COR-L47 (cell line): ENCODE measurements around the gene PTCHD1.

ENCODE experiments used
- DNase-seq: peaks from one replicate; lab custom pipeline; 2025; lab: John Stamatoyannopoulos, UW

Gene PTCHD1

DNA sequence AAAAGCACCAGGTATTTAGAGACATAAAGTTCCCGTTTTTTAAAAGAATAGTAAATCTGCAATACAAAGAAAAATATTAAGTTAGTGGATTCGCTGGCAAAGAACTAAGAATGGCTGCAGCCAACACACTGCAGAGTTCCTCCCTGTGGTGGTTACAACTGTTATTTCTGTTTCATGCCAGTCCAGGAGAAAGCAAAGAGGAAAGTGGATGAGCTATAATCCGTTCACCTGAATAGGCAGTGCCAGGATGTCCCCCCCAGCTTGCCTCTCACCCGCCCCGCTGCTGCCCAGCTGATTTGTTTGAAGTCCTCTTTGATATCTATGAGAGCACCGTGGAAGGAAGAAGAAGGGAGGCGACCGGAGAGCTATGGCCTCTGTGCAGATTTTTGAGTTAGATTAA, 63.9 kb downstream of the PTCHD1 start:
- no peak for DNase-seq

DNA sequence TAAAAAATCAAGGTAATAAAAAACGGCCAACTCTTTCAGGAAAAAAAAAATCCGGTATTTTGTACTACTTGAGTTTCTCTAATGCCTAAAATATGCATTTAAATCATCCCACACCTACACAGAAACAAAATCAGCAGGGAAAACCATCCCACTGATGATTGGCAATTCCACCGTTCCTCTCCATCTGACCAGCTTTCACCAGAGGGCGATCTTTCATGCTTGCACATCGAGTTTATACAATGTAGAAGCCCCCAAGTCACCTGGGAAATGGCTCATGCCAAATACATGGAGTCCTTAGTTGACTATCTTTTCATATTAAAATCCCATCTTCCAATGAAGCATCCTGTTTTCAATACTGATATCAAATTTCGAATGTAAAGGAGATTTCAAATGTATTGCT, 69.2 kb downstream of the PTCHD1 start:
- peak; percentile 4 for DNase-seq

DNA sequence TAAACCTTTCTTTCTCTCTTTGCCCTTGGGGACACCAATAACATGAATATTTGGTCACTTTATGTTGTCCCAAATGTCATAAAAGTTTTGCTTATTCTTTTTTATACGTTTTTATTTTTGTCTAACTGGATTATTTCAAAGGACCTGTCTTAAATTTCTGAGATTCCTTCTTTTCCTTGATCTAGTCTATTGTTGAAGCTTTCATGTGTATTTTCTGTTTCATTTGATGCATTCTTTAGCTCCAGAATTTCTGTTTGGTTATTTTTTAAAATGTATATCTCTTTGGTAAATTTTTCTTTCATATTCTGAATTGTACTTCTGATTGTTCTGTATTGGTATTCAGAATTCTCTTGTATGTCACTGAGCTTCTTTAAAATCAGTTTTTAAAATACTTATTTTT, 88.3 kb downstream of the PTCHD1 start:
- no peak for DNase-seq

DNA sequence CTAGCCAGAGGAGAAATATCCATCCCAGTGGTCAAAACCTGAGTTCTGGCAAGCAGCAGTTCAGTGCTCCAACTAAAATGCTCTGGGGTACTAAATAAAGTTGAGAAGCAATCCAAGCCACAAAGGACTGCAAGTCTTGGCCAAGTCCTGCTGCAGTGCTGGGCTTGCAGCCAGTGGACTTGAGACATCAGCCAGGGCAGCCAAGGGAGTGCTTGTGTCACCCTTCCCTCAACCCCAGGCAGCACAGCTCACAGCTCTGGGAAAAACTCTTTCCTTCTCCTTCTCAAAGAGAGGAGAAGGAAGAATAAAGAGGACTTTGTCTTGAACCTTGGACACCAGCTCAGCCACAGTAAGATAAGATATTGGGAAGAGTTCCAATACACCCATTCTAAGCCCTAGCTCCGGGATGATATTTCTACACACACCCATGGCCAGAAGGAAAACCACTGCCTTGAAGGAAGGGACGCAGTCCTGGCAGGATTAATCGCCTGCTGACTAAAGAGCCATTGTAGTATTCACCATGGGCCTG, 99.8 kb downstream of the PTCHD1 start:
- DNase-seq: no peak

DNA sequence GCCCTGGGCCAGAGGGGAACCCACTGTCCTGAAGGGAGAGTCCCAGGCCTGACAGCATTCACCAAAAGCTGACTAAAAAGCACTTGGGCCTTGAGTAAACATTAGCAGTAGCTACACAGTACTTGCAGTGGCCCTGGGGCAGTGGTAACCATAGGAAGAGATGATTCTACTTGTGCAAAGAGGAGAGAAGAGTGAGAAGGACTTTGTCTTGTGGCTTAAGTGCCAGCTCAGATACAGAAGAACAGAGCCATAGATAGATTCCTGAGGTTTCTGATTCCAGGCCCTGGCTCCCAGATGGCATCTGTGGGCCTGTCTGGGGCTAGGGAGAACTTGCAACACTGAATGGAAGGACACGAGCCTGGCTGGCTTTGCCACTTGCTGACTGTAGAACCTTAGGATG, 100.5 kb downstream of the PTCHD1 start:
- no peak for DNase-seq

DNA sequence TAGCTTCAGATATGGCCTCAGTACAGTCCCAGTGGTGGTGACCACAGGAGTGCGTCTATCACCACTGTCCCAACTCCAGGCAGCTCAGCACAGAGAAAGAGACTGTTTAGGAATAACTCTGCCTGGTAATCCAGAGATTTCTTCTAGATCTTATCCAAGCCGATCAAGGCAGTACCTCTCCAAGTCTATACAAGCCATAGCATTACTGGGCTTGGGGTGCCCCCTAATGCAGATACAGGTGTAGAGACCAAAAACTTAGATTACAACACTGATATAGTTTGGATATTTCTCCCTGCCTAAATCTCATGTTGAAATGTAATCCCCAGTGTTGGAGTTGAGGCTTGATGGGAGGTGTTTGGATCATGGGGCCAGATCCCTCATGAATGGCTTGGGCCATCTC, 100.9 kb downstream of the PTCHD1 start:
- no peak for DNase-seq

DNA sequence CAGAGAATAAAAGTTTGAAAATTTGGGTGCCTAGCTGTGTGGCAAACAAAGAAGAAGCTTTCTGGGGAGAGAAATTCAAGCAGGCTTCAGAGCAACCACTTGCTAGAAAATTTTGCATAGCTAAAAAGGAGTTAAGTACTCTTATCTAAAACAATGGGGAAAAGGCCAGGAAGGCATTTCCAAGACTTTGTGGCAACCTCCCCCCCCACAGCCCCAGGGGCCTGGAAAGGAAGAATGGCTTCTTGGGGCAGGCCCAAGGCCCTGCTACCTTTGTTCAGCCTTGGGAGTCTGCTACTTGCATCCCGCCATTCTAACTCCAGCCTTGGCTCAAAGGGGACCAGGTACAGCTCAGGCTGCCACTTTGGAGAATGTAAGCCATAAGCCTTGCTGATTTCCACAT, 102.2 kb downstream of the PTCHD1 start:
- no peak for DNase-seq

DNA sequence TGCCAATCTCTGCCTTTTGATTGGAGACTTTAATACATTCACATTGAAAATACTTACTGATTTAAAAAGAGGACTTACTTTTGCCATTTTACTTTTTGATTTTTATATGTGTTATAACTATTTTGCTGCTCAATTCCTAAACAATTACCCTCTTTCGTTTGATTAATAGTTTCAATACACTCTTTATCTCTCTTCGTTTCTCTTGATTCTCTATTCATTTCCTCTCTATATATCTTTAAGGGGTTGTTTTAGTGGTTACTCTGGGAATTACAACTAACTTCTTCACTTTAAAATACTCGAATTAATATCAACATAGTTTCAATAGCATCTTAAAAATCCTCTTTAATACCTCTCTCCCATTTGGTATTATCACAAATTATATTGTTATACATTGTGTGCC, 116.6 kb downstream of the PTCHD1 start:
- no peak for DNase-seq
